ENCODE measurements around the gene ZNF469. TPM values are rescaled to one million over a fixed set of nuclear protein-coding genes. Genes with fewer than 3 reads are reported as not detected.
A peak's percentile ranks its signal among the peaks of the same experiment; 100 is the strongest.

The ZNF469 gene
- total and polyA plus RNA-seq, 7 donors = under 0.01 to 1.7 (median 0.36) TPM

GRCh38 chr16:88381820-88382451 is 823 bp upstream of the ZNF469 start:
- H3K9me3 ChIP-seq = no peaks in the 10 kb centered on the region
- H3K4me3 ChIP-seq = no peak overlapping the region
- 61 to 78% methylated on average over 21 of the region's 21 CpGs for WGBS, 2 donors
- H3K27me3 ChIP-seq = peaks cover 3 to 27% (median 12%) of the 10 kb centered on the region in 3 donors
- no peak overlapping the region for H3K27ac ChIP-seq
- H3K4me1 ChIP-seq = peaks cover 0 to 19% (median 15%) of the 10 kb centered on the region in 4 donors
- no peaks in the 10 kb centered on the region for H3K36me3 ChIP-seq
- TF ChIP-seq POLR2AphosphoS5 (IDR thresholded peaks at IDR 0.05) = no peak
- TF ChIP-seq CTCF (IDR thresholded peaks at IDR 0.05) = no peak
- TF ChIP-seq EP300 (IDR thresholded peaks at IDR 0.05) = no peak
- no peak for TF ChIP-seq POLR2A (IDR thresholded peaks at IDR 0.05)
- intact Hi-C loops (cut with DNase I) = loop anchor here (5.0 kb wide), 1 partner anchor 185 kb away; no protein-coding TSS in a partner anchor
- peak; percentile 60 for DNase-seq

- Histone ChIP-seq H3K36me3 (no peaks in the 10 kb centered on the region), H3K9me3 (no peaks in the 10 kb centered on the region), H3K27ac (peak overlapping the region in 1 of 4 donors; percentile 35), H3K27me3 (peaks cover 3 to 27% (median 12%) of the 10 kb centered on the region in 3 donors), H3K4me3 (peak overlapping the region in 3 of 4 donors; percentile 36 to 59 (median 51)), H3K4me1 (peaks cover 0 to 29% (median 26%) of the 10 kb centered on the region in 4 donors)
- TF ChIP-seq CTCF (IDR thresholded peaks at IDR 0.05) = peak in 3 of 4 experiments; percentile 38 to 65 (median 60)
- no peak for TF ChIP-seq EP300 (IDR thresholded peaks at IDR 0.05)
- TF ChIP-seq POLR2AphosphoS5 (IDR thresholded peaks at IDR 0.05) = no peak
- 2% methylated on average over 94 of the region's 94 CpGs for WGBS, 2 donors
- intact Hi-C loops (cut with DNase I) = loop anchor here (5.0 kb wide), 1 partner anchor 186 kb away; no protein-coding TSS in a partner anchor
- DNase-seq = peak; percentile 71
These were observed 852 bp downstream of the ZNF469 start for GRCh38 chr16:88383401-88384221.

- intact Hi-C loops (cut with DNase I) = loop anchor here (5.0 kb wide), 1 partner anchor 187 kb away; no protein-coding TSS in a partner anchor
- peak overlapping the region in 1 of 4 donors; percentile 35 for H3K27ac ChIP-seq
- 40 to 45% methylated on average over 18 of the region's 18 CpGs for WGBS, 2 donors
- no peaks in the 10 kb centered on the region for H3K36me3 ChIP-seq
- peak overlapping the region in 3 of 4 donors; percentile 36 to 59 (median 51) for H3K4me3 ChIP-seq
- no peaks in the 10 kb centered on the region for H3K9me3 ChIP-seq
- no peak for TF ChIP-seq POLR2A (IDR thresholded peaks at IDR 0.05)
- TF ChIP-seq EP300 (IDR thresholded peaks at IDR 0.05) = no peak
- TF ChIP-seq POLR2AphosphoS5 (IDR thresholded peaks at IDR 0.05) = no peak
- no peak for TF ChIP-seq CTCF (IDR thresholded peaks at IDR 0.05)
- peak; percentile 53 for DNase-seq
- H3K27me3 ChIP-seq = peaks cover 3 to 27% (median 12%) of the 10 kb centered on the region in 3 donors
- peaks cover 0 to 29% (median 27%) of the 10 kb centered on the region in 4 donors for H3K4me1 ChIP-seq
These were observed 1.7 kb downstream of the ZNF469 start for GRCh38 chr16:88384222-88385111.

- H3K4me3 ChIP-seq = no peak overlapping the region
- intact Hi-C loops (cut with DNase I) = no loop called here
- H3K4me1 ChIP-seq = peaks cover 0 to 29% (median 27%) of the 10 kb centered on the region in 4 donors
- H3K27me3 ChIP-seq = peaks cover 3 to 27% (median 12%) of the 10 kb centered on the region in 3 donors
- TF ChIP-seq POLR2A (IDR thresholded peaks at IDR 0.05) = no peak
- TF ChIP-seq CTCF (IDR thresholded peaks at IDR 0.05) = no peak
- TF ChIP-seq POLR2AphosphoS5 (IDR thresholded peaks at IDR 0.05) = no peak
- DNase-seq = peak; percentile 14
- no peaks in the 10 kb centered on the region for H3K36me3 ChIP-seq
- 89 to 92% methylated on average over 5 of the region's 5 CpGs for WGBS, 2 donors
- no peak overlapping the region for H3K27ac ChIP-seq
- no peaks in the 10 kb centered on the region for H3K9me3 ChIP-seq
These were observed 2.4 kb downstream of the ZNF469 start for GRCh38 chr16:88385112-88385594.
